T-cell (primary cell): ENCODE data around the gene PPFIA4. TPM values are rescaled to one million over a fixed set of nuclear protein-coding genes. Genes with fewer than 3 reads are reported as not detected.
A peak's percentile ranks its signal among the peaks of the same experiment; 100 is the strongest.

Experiments
- ATAC-seq, 4 experiments: fragments of 200-7000 bp in 3 of 4; fragments of 150-1000 bp in 1 of 4; cut with Tn5 transposase; replicated peaks in 1 of 4; 1 replicate in 3 of 4; 2 replicates in 1 of 4; pipeline ENCODE4 v1.10.0; 2021; ENCODE audit warnings: moderate library complexity in 3 of 4, mild to moderate bottlenecking in 2 of 4, moderate number of reproducible peaks in 1 of 4
- CTCF ChIA-PET, 2 donors: fragments of 300-600 bp; sonication (Branson Sonifier 250); formaldehyde crosslinking; loops; one replicate each; lab custom pipeline; 2022; ENCODE audit warnings: antibody characterized with exemption in 2 of 2; lab: Charles Lee
- POLR2A ChIA-PET, 2 donors: fragments of 300-600 bp; sonication (Branson Sonifier 250); formaldehyde crosslinking; loops; one replicate each; lab custom pipeline; 2022; ENCODE audit warnings: antibody characterized with exemption in 2 of 2; lab: Charles Lee
- DNase-seq, 35 experiments: peaks; one replicate each; pipeline versions ENCODE4 v3.0.0 to v3.0.0-alpha.2; 2013 to 2023
- H3K27ac ChIP-seq: one replicate; pipeline ENCODE4 v1.5.1; 2013; ENCODE audit warnings: low read length
- H3K27me3 ChIP-seq, 2 experiments: replicated peaks in 1 of 2; 1 replicate in 1 of 2; 2 replicates in 1 of 2; pipeline versions ENCODE4 v1.6.1 to v1.7.0; 2013; ENCODE audit warnings: low read length in 1 of 2, mixed read lengths in 1 of 2; ENCODE audit not compliant: control insufficient read depth in 2 of 2, insufficient read depth in 2 of 2; ENCODE audit errors: extremely low read depth in 1 of 2
- H3K36me3 ChIP-seq, 2 donors: 1 replicate in 1 of 2; 2 replicates in 1 of 2; pipeline versions ENCODE4 v1.6.1 to v1.7.0; 2013; ENCODE audit warnings: low read length in 1 of 2; ENCODE audit not compliant: control insufficient read depth in 2 of 2, insufficient read depth in 1 of 2; ENCODE audit errors: extremely low read depth in 1 of 2
- H3K4me1 ChIP-seq, 2 experiments: 1 replicate in 1 of 2; 2 replicates in 1 of 2; pipeline versions ENCODE4 v1.6.1 to v1.7.0; 2013; ENCODE audit warnings: low read length in 2 of 2, mixed read lengths in 1 of 2; ENCODE audit not compliant: insufficient read depth in 2 of 2, control insufficient read depth in 1 of 2; ENCODE audit errors: extremely low read depth in 1 of 2
- H3K4me3 ChIP-seq, 2 donors: 1 replicate in 1 of 2; 2 replicates in 1 of 2; pipeline versions ENCODE4 v1.5.1 to v1.7.0; 2013; ENCODE audit warnings: mild to moderate bottlenecking in 2 of 2, low read length in 1 of 2, moderate library complexity in 1 of 2; ENCODE audit not compliant: control insufficient read depth in 1 of 2; ENCODE audit errors: extremely low read depth in 1 of 2
- H3K9me3 ChIP-seq: 2 replicates; pipeline ENCODE4 v1.7.0; 2013
- H3K27ac Mint-ChIP-seq, 2 donors: one replicate each; pipeline ENCODE4 v1.8.0; 2020 to 2021; ENCODE audit warnings: mild to moderate bottlenecking in 2 of 2, mixed read lengths in 2 of 2
- H3K27me3 Mint-ChIP-seq, 2 donors: one replicate each; pipeline ENCODE4 v1.8.0; 2021 to 2022; ENCODE audit warnings: mixed read lengths in 2 of 2
- H3K36me3 Mint-ChIP-seq: one replicate; pipeline ENCODE4 v1.8.0; 2021; ENCODE audit warnings: mixed read lengths
- H3K4me1 Mint-ChIP-seq, 3 donors: one replicate each; pipeline ENCODE4 v1.8.0; 2020 to 2022; ENCODE audit warnings: mixed read lengths in 3 of 3, mild to moderate bottlenecking in 1 of 3
- H3K4me3 Mint-ChIP-seq, 3 donors: one replicate each; pipeline ENCODE4 v1.8.0; 2020 to 2022; ENCODE audit warnings: mild to moderate bottlenecking in 3 of 3, mixed read lengths in 3 of 3, moderate library complexity in 3 of 3
- H3K9me3 Mint-ChIP-seq, 3 donors: one replicate each; pipeline ENCODE4 v1.8.0; 2020 to 2022; ENCODE audit warnings: mixed read lengths in 3 of 3
- WGBS: methylation state at CpG from one replicate; pipeline ENCODE4 v1.1.5; 2013; ENCODE audit warnings: missing lambda C conversion rate; ENCODE audit not compliant: insufficient coverage; 5-methylcytosine and 5-hydroxymethylcytosine counted together
- total RNA-seq, 35 experiments: library from RNA in 6 of 35; stranded (reverse) in 6 of 35; fragments of 120-200 nt in 1 of 35; gene quantifications; one replicate each; pipeline versions ENCODE4 v1.2.1 to v1.2.4 and lab custom pipeline; 2013 to 2026

The PPFIA4 gene
- total RNA-seq, 5 donors from 2014 or later (not counting 1 experiment from before 2014, with no cell fraction given) = 0.66 to 2.0 (median 1.7) TPM

DNA sequence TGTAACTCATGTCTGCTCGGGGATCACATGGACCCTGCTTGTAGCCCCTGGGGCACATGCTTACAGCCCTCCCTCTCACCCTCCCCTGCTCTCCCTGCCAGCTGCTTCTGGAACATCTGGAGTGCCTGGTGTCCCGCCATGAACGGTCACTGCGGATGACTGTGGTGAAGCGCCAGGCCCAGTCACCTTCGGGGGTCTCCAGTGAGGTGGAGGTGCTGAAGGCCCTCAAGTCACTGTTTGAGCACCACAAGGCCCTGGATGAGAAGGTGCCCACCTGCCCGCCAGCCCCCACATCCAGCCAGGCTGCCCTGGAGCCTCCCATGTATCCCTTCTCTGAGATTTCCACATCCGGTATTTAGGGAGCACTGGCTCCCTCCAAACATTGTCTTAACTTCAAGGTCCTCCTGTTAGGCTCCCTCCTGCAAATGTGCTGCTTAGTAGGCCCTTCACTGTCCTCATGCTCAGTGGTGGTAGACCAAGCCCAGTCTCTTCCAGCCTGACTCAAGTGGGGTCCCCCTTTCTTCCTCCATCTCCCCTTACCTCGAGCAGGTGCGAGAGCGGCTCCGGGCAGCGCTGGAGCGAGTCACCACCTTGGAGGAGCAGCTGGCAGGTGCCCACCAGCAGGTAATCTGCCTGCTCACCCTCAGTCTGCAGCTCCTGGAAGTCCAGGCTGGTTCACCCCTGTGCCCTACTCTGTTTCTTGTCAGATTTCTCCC is 17.7 kb downstream of the PPFIA4 start:
- H3K4me1 Mint-ChIP-seq = peaks cover 0 to 6% (median 2%) of the 10 kb centered on the region in 3 donors
- H3K9me3 Mint-ChIP-seq = no peaks in the 10 kb centered on the region
- CTCF ChIA-PET = interaction anchor here in 1 of 2 donors (0.5 kb wide), 1 partner anchor 116 kb away, joined by 3 read pairs; no protein-coding TSS in a partner anchor
- Histone ChIP-seq H3K4me3 (no peak overlapping the region), H3K27me3 (peaks cover 0 to 17% of the 10 kb centered on the region in 2 experiments), H3K27ac (no peak overlapping the region), H3K4me1 (peaks cover 0 to 3% of the 10 kb centered on the region in 2 experiments), H3K9me3 (no peaks in the 10 kb centered on the region), H3K36me3 (no peaks in the 10 kb centered on the region)
- no peak overlapping the region for H3K27ac Mint-ChIP-seq
- POLR2A ChIA-PET = no interaction called here
- no peak overlapping the region for H3K4me3 Mint-ChIP-seq
- H3K27me3 Mint-ChIP-seq = peaks cover 10 to 13% of the 10 kb centered on the region in 2 donors
- DNase-seq = peak in 1 of 35 experiments; percentile 0
- ATAC-seq = no peak
- H3K36me3 Mint-ChIP-seq = peaks cover 3% of the 10 kb centered on the region
- 83% methylated on average over 14 of the region's 14 CpGs for WGBS

DNA sequence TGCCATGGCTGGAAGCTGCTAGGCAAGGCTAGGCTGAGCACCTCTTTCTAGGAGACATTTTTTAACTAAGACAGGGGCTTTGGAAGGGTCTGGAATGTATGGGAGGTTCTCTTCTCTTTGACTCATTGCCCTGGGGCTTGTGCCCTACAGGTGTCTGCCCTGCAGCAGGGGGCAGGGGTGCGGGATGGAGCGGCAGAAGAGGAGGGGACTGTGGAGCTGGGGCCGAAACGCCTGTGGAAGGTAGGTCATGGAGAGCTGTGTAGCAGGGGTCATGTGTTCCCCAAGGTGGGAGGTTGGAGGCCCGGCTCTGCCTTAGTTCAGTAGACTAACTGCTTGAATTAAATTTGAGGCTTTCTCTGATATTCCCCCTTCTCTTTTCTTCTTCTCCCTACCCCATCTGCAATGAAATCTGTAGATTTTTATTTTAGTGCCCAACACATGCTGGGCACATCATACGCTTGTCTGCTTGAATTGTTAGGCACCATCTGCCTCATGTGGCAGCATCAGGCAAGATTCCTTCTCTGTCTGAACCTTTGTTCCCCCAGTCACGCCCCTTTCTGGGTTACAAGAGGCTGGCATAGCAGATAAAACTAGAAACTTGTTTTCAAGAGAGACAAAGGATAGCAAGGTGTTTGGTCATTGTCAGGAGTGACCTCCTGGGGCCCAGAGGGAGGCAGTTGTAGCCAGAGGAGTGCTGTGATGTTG is 18.4 kb downstream of the PPFIA4 start:
- DNase-seq = peak in 1 of 35 experiments; percentile 1
- CTCF ChIA-PET = no interaction called here
- 79% methylated on average over 2 of the region's 7 CpGs for WGBS

GRCh38 chr1:203045336-203045735 is 19.0 kb downstream of the PPFIA4 start:
- ATAC-seq = no peak
- no peak overlapping the region for H3K4me3 Mint-ChIP-seq
- peaks cover 5 to 10% of the 10 kb centered on the region in 2 donors for H3K27me3 Mint-ChIP-seq
- H3K4me1 Mint-ChIP-seq = no peaks in the 10 kb centered on the region
- H3K27me3 ChIP-seq = peaks cover 0 to 22% of the 10 kb centered on the region in 2 experiments
- H3K9me3 ChIP-seq = no peaks in the 10 kb centered on the region
- H3K27ac ChIP-seq = no peak overlapping the region
- peaks cover 3% of the 10 kb centered on the region for H3K36me3 Mint-ChIP-seq
- H3K9me3 Mint-ChIP-seq = no peaks in the 10 kb centered on the region
- POLR2A ChIA-PET = no interaction called here
- no peaks in the 10 kb centered on the region for H3K4me1 ChIP-seq
- no peak for DNase-seq
- CTCF ChIA-PET = no interaction called here
- no peaks in the 10 kb centered on the region for H3K36me3 ChIP-seq
- no peak overlapping the region for H3K4me3 ChIP-seq
- 87% methylated on average over 17 of the region's 17 CpGs for WGBS
- no peak overlapping the region for H3K27ac Mint-ChIP-seq

More for the DNA sequence above, 18.4 kb downstream of the PPFIA4 start:
- Mint-ChIP-seq H3K27me3 (peaks cover 5 to 8% of the 10 kb centered on the region in 2 donors), H3K27ac (no peak overlapping the region), H3K4me1 (no peaks in the 10 kb centered on the region), H3K4me3 (no peak overlapping the region), H3K9me3 (no peaks in the 10 kb centered on the region), H3K36me3 (peaks cover 3% of the 10 kb centered on the region)
- H3K4me1 ChIP-seq = no peaks in the 10 kb centered on the region
- POLR2A ChIA-PET = no interaction called here
- H3K9me3 ChIP-seq = no peaks in the 10 kb centered on the region
- no peaks in the 10 kb centered on the region for H3K36me3 ChIP-seq
- H3K27me3 ChIP-seq = peaks cover 0 to 19% of the 10 kb centered on the region in 2 experiments
- no peak overlapping the region for H3K4me3 ChIP-seq
- no peak for ATAC-seq
- no peak overlapping the region for H3K27ac ChIP-seq

DNA sequence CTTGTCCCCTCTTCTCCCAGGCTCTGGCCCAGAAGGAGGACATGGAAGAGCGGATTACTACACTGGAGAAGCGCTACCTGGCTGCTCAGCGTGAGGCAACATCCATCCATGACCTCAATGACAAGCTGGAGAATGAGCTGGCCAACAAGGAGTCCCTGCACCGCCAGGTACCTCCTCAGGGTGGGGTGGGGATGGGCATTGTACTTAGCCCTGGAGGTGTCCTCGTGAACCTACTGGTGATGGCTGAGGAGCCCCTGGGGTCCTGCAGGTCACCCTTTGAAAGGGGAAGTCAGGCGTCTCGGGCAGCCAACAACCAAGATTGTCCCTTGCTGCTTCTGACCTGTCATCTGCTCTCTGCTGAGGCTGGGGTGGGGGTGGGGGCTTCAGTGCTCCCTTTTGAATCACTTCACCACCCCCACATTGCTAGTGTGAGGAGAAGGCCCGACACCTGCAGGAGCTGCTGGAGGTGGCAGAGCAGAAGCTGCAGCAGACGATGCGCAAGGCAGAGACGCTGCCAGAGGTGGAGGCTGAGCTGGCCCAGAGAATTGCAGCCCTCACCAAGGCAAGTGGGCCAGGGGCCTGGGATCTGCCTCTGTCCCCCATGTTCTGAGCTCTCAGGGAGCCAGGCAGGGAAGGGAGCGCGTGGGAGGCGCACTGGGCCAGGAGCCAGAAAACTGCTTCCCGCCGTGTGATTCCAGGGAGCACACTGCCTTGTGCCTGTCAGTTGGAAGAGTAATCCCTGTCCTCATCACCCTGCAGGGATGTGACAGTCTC is 19.7 kb downstream of the PPFIA4 start:
- POLR2A ChIA-PET = no interaction called here
- Histone ChIP-seq H3K4me1 (no peaks in the 10 kb centered on the region), H3K27ac (no peak overlapping the region), H3K9me3 (no peaks in the 10 kb centered on the region), H3K4me3 (no peak overlapping the region), H3K36me3 (no peaks in the 10 kb centered on the region), H3K27me3 (peaks cover 0 to 22% of the 10 kb centered on the region in 2 experiments)
- H3K4me3 Mint-ChIP-seq = no peak overlapping the region
- H3K36me3 Mint-ChIP-seq = peaks cover 3% of the 10 kb centered on the region
- peaks cover 5 to 13% of the 10 kb centered on the region in 2 donors for H3K27me3 Mint-ChIP-seq
- H3K27ac Mint-ChIP-seq = no peak overlapping the region
- CTCF ChIA-PET = interaction anchor here in 1 of 2 donors (0.5 to 0.7 kb wide), 2 partner anchors 26 to 49 kb away, joined by 3 read pairs; no protein-coding TSS in a partner anchor
- 83% methylated on average over 8 of the region's 16 CpGs for WGBS
- ATAC-seq = no peak
- no peaks in the 10 kb centered on the region for H3K4me1 Mint-ChIP-seq
- no peaks in the 10 kb centered on the region for H3K9me3 Mint-ChIP-seq
- DNase-seq = no peak

DNA sequence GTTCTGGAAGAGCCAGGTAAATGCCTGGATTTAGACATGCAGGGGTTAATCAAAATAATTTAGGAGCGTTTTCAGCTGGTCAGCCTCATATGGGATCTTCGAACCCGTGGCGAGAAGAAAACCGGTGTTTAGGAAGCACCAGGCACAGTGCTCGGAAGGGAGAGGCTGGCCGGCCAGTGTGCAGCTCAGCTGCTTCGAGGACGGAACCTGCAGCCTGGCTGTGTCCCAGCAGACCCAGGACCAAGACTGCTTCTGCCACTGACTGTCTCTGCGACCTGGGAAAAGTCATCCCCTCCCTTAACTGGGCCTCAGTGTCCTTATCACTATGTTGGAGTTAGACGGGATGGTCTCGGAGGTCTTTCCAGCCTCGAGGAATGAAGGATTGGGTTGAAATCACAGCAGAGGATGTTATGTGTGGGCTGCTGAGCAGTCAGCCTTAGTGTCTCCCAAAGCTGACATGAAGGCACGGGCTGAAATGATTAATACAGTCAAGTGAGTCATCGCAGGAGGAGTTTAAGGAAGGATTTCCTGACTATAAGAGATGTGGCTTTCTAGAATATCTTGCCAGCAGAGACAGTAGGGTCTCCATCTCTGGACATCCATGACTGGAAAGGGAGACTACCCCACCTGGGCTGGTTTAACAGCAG is 20.8 kb downstream of the PPFIA4 start:
- CTCF ChIA-PET = interaction anchor here in 1 of 2 donors (0.5 to 0.7 kb wide), 2 partner anchors 27 to 50 kb away, joined by 3 read pairs; no protein-coding TSS in a partner anchor
- no peak overlapping the region for H3K4me3 Mint-ChIP-seq
- 88% methylated on average over 13 of the region's 15 CpGs for WGBS
- Histone ChIP-seq H3K27ac (no peak overlapping the region), H3K36me3 (no peaks in the 10 kb centered on the region), H3K4me1 (no peaks in the 10 kb centered on the region), H3K9me3 (no peaks in the 10 kb centered on the region), H3K4me3 (no peak overlapping the region), H3K27me3 (peaks cover 0 to 32% of the 10 kb centered on the region in 2 experiments)
- no peaks in the 10 kb centered on the region for H3K9me3 Mint-ChIP-seq
- H3K36me3 Mint-ChIP-seq = peaks cover 3% of the 10 kb centered on the region
- peaks cover 5 to 19% of the 10 kb centered on the region in 2 donors for H3K27me3 Mint-ChIP-seq
- POLR2A ChIA-PET = no interaction called here
- DNase-seq (no peak), ATAC-seq (no peak)
- H3K4me1 Mint-ChIP-seq = no peaks in the 10 kb centered on the region
- no peak overlapping the region for H3K27ac Mint-ChIP-seq

DNA sequence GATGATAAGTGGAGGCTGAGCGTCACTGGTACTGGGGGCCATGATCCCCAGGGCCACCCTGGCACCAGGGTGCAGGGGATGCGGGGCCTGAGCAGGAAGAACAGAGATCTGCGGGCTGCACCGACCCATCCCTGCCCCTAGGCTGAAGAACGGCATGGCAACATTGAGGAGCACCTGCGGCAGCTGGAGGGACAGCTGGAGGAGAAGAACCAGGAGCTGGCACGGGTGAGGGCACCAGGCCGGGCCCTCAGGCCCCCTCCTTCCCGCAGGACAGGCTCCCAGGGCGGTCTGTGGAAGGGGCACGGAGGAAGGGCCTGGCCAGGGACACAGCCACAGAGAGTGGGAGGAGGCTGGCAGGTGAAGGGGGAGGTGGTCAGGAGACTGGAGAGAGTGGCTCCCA is 21.8 kb downstream of the PPFIA4 start:
- POLR2A ChIA-PET = no interaction called here
- CTCF ChIA-PET = no interaction called here

More for the DNA sequence above, 21.8 kb downstream of the PPFIA4 start:
- Histone ChIP-seq H3K9me3 (no peaks in the 10 kb centered on the region), H3K27me3 (peaks cover 0 to 30% of the 10 kb centered on the region in 2 experiments), H3K4me1 (no peaks in the 10 kb centered on the region), H3K4me3 (no peak overlapping the region), H3K27ac (no peak overlapping the region), H3K36me3 (no peaks in the 10 kb centered on the region)
- H3K36me3 Mint-ChIP-seq = peaks cover 3% of the 10 kb centered on the region
- H3K27me3 Mint-ChIP-seq = peaks cover 5 to 25% of the 10 kb centered on the region in 2 donors
- no peak overlapping the region for H3K27ac Mint-ChIP-seq
- H3K9me3 Mint-ChIP-seq = no peaks in the 10 kb centered on the region
- 84% methylated on average over 9 of the region's 11 CpGs for WGBS
- H3K4me1 Mint-ChIP-seq = no peaks in the 10 kb centered on the region
- DNase-seq (no peak), ATAC-seq (no peak)
- no peak overlapping the region for H3K4me3 Mint-ChIP-seq
